ENCODE results near the gene DVL2. TPM values are rescaled to one million over a fixed set of nuclear protein-coding genes. Genes with fewer than 3 reads are reported as not detected.

The DVL2 gene
- total RNA-seq, 2 donors from 2014 or later: 52.3 to 116 TPM

- Histone ChIP-seq H3K4me3 (peak overlapping the region; percentile 26 to 34), H3K9me3 (no peaks in the 10 kb centered on the region), H3K4me1 (replicated peaks) (peaks cover 8% of the 10 kb centered on the region), H3K27me3 (replicated peaks; ENCODE audit: insufficient read depth) (no peaks in the 10 kb centered on the region), H3K27ac (peak overlapping the region; percentile 25 to 67), H3K36me3 (no peaks in the 10 kb centered on the region)
- intact Hi-C loops (cut with DNase I): no loop called here
- under 1% methylated on average over 45 of the region's 45 CpGs for WGBS
- peak in 3 of 4 experiments; percentile 18 to 61 (median 52) for TF ChIP-seq CTCF (IDR thresholded peaks at IDR 0.05)
- peak; percentile 85 for TF ChIP-seq POLR2AphosphoS5 (IDR thresholded peaks at IDR 0.05)
- no peak for TF ChIP-seq POLR2A (IDR thresholded peaks at IDR 0.05)
- DNase-seq (ENCODE audit: low spot score): peak; percentile 95
Measured at GRCh38 chr17:7214300-7215135, 19.8 kb downstream of the DVL2 start.

- 6% methylated on average over 15 of the region's 15 CpGs for WGBS
- intact Hi-C loops (cut with DNase I): no loop called here
- DNase-seq (ENCODE audit: low spot score): peak; percentile 43
Measured at GRCh38 chr17:7213895-7214299, 20.4 kb downstream of the DVL2 start.

GRCh38 chr17:7211491-7212273 is 22.6 kb downstream of the DVL2 start:
- Histone ChIP-seq H3K27ac (no peak overlapping the region), H3K9me3 (no peaks in the 10 kb centered on the region), H3K4me1 (replicated peaks) (no peaks in the 10 kb centered on the region), H3K4me3 (no peak overlapping the region), H3K27me3 (replicated peaks; ENCODE audit: insufficient read depth) (no peaks in the 10 kb centered on the region), H3K36me3 (no peaks in the 10 kb centered on the region)
- TF ChIP-seq POLR2A (IDR thresholded peaks at IDR 0.05): no peak
- no peak for TF ChIP-seq POLR2AphosphoS5 (IDR thresholded peaks at IDR 0.05)
- TF ChIP-seq CTCF (IDR thresholded peaks at IDR 0.05): no peak
- DNase-seq (ENCODE audit: low spot score): no peak
- intact Hi-C loops (cut with DNase I): no loop called here
- 42% methylated on average over 35 of the region's 37 CpGs for WGBS

More at GRCh38 chr17:7213895-7214299, 20.4 kb downstream of the DVL2 start:
- Histone ChIP-seq H3K9me3 (no peaks in the 10 kb centered on the region), H3K4me3 (peak overlapping the region; percentile 26 to 34), H3K27me3 (replicated peaks; ENCODE audit: insufficient read depth) (no peaks in the 10 kb centered on the region), H3K36me3 (no peaks in the 10 kb centered on the region), H3K4me1 (replicated peaks) (peaks cover 8% of the 10 kb centered on the region), H3K27ac (no peak overlapping the region)
- TF ChIP-seq POLR2A (IDR thresholded peaks at IDR 0.05): no peak
- no peak for TF ChIP-seq POLR2AphosphoS5 (IDR thresholded peaks at IDR 0.05)
- peak in 1 of 4 experiments; percentile 31 for TF ChIP-seq CTCF (IDR thresholded peaks at IDR 0.05)

GRCh38 chr17:7208754-7209460 is 25.4 kb downstream of the DVL2 start:
- DNase-seq (ENCODE audit: low spot score): no peak
- no peak for TF ChIP-seq POLR2AphosphoS5 (IDR thresholded peaks at IDR 0.05)
- no peak for TF ChIP-seq POLR2A (IDR thresholded peaks at IDR 0.05)
- no peak for TF ChIP-seq CTCF (IDR thresholded peaks at IDR 0.05)
- intact Hi-C loops (cut with DNase I): no loop called here
- Histone ChIP-seq H3K36me3 (no peaks in the 10 kb centered on the region), H3K27ac (no peak overlapping the region), H3K27me3 (replicated peaks; ENCODE audit: insufficient read depth) (no peaks in the 10 kb centered on the region), H3K4me3 (no peak overlapping the region), H3K4me1 (replicated peaks) (no peaks in the 10 kb centered on the region), H3K9me3 (no peaks in the 10 kb centered on the region)
- WGBS: 86% methylated on average over 9 of the region's 9 CpGs

Data from prostate gland (tissue), 2 donors.